Effector memory CD4-positive, alpha-beta T cell (primary cell): ENCODE measurements around the gene NFU1.

Experiments used
- DNase-seq, 3 donors: peaks; one replicate each; pipeline ENCODE4 v3.0.0-alpha.2; 2020
- H3K27ac ChIP-seq: 2 replicates; pipeline ENCODE4 v1.7.0; 2013; ENCODE audit warnings: mild to moderate bottlenecking, low read length, moderate library complexity; ENCODE audit not compliant: insufficient read depth, poor library complexity, severe bottlenecking
- H3K27me3 ChIP-seq: replicated peaks from 2 replicates; pipeline ENCODE4 v1.7.0; 2013; ENCODE audit warnings: mild to moderate bottlenecking, low read length; ENCODE audit not compliant: insufficient read depth, control insufficient read depth, poor library complexity, severe bottlenecking
- H3K36me3 ChIP-seq: 2 replicates; pipeline ENCODE4 v1.7.0; 2013; ENCODE audit warnings: mild to moderate bottlenecking, low read length, moderate library complexity; ENCODE audit not compliant: control insufficient read depth, insufficient read depth
- H3K4me1 ChIP-seq: 2 replicates; pipeline ENCODE4 v1.7.0; 2013; ENCODE audit warnings: low read length, mild to moderate bottlenecking; ENCODE audit not compliant: control insufficient read depth, insufficient read depth, poor library complexity, severe bottlenecking
- H3K4me3 ChIP-seq: 2 replicates; pipeline ENCODE4 v1.7.0; 2013; ENCODE audit warnings: low read length, low read depth, mild to moderate bottlenecking; ENCODE audit not compliant: insufficient read depth, poor library complexity, severe bottlenecking
- H3K9me3 ChIP-seq: 2 replicates; pipeline ENCODE4 v1.7.0; 2013; ENCODE audit warnings: mild to moderate bottlenecking, low read length, moderate library complexity; ENCODE audit not compliant: control insufficient read depth

Gene NFU1

DNA sequence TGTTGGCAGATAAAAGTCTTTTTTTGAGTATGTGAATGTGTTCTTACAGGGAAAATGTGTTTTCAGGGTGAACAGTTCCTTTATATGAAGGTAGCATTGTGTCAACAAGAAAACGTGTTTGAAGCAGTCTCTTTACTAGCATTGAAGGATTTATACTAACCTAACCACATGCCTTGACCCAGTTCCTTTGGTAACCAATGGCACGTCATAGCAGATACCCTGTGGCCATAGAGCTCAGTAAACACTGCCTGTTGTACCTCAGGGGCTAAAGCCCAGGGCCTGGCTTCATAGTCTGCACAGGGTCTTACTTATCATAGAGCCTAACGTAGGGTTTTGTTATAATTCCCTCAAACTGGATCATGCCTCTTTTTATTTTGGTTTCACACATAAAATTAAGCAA is 32.1 kb upstream of the NFU1 start:
- Histone ChIP-seq H3K27me3 (no peaks in the 10 kb centered on the region), H3K27ac (no peak overlapping the region), H3K9me3 (no peaks in the 10 kb centered on the region), H3K4me1 (no peaks in the 10 kb centered on the region), H3K4me3 (no peak overlapping the region), H3K36me3 (peaks cover 18% of the 10 kb centered on the region)
- DNase-seq, result no peak

- H3K4me3 ChIP-seq, result no peak overlapping the region
- H3K36me3 ChIP-seq, result peaks cover 18% of the 10 kb centered on the region
- no peaks in the 10 kb centered on the region for H3K4me1 ChIP-seq
- H3K27me3 ChIP-seq, result no peaks in the 10 kb centered on the region
- DNase-seq, result no peak
- no peaks in the 10 kb centered on the region for H3K9me3 ChIP-seq
- H3K27ac ChIP-seq, result no peak overlapping the region
These were observed 29.5 kb upstream of the NFU1 start for GRCh38 chr2:69466728-69467127.

GRCh38 chr2:69465513-69466456 is 28.6 kb upstream of the NFU1 start:
- H3K27ac ChIP-seq, result no peak overlapping the region
- H3K4me3 ChIP-seq, result no peak overlapping the region
- H3K36me3 ChIP-seq, result peaks cover 18% of the 10 kb centered on the region

DNA sequence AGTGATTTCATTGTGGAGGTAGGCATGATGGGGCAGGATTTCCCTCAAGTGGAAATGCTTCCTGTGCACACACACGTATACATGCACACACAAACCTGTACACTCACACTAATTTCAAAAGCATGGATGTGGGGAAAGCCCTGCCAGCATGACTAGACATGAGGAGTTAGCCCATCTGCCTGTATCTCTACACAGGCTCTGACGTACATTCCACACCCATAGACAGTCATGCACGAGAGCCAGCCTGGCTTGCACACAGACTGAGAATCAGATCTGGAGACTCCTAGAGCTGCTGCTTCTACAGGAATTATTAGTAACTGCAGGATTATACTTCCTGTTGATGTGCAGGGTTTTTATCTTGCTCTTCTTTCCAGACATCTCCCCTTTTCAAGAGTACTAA is 27.3 kb upstream of the NFU1 start:
- no peak overlapping the region for H3K27ac ChIP-seq
- DNase-seq, result no peak

More at GRCh38 chr2:69465513-69466456, 28.6 kb upstream of the NFU1 start:
- H3K9me3 ChIP-seq, result no peaks in the 10 kb centered on the region
- DNase-seq, result no peak
- no peaks in the 10 kb centered on the region for H3K4me1 ChIP-seq
- no peaks in the 10 kb centered on the region for H3K27me3 ChIP-seq

DNA sequence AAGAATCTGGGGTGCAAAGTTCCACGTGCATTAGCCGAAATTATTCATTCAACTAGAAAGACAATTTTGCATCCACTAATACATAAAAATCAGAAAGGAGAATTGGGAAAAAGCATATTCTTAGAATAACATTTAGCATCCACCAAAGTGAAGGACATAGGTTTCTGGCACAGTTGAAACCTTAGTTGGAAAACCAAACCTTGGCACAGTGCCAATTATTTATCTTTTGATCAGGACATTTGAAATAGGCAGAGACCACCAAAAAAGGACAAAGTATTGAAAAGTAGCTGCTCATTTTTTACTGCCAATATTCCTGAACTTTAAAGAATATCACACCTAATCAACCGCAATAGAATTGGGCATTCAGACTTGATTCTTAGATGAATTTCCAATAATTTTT is 25.5 kb upstream of the NFU1 start:
- H3K9me3 ChIP-seq, result no peaks in the 10 kb centered on the region
- H3K27ac ChIP-seq, result no peak overlapping the region
- H3K4me3 ChIP-seq, result no peak overlapping the region
- DNase-seq, result no peak
- H3K4me1 ChIP-seq, result no peaks in the 10 kb centered on the region
- H3K27me3 ChIP-seq, result no peaks in the 10 kb centered on the region
- peaks cover 18% of the 10 kb centered on the region for H3K36me3 ChIP-seq

More for the DNA sequence above, 27.3 kb upstream of the NFU1 start:
- no peaks in the 10 kb centered on the region for H3K9me3 ChIP-seq
- H3K27me3 ChIP-seq, result no peaks in the 10 kb centered on the region
- H3K4me1 ChIP-seq, result no peaks in the 10 kb centered on the region
- no peak overlapping the region for H3K4me3 ChIP-seq
- peaks cover 18% of the 10 kb centered on the region for H3K36me3 ChIP-seq

DNA sequence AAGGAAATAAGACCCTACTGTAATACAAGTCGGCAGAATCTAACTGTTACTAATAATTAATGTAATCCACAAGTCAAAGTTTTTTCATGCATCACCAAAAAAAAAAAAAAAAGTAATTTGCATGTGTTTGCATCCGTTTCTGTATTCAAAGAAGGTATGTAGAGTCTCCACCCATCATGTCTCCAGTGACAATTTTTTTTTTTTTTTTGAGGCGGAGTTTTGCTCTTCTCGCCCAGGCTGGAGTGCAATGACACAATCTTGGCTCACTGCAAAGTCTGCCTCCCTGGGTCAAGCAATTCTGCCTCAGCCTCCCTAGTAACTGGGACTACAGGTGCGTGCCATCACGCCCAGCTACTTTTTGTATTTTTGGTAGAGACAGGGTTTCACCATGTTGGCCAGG is 24.2 kb upstream of the NFU1 start:
- no peaks in the 10 kb centered on the region for H3K4me1 ChIP-seq

GRCh38 chr2:69459936-69460335 is 22.7 kb upstream of the NFU1 start:
- H3K9me3 ChIP-seq, result no peaks in the 10 kb centered on the region
- no peaks in the 10 kb centered on the region for H3K27me3 ChIP-seq

More for the DNA sequence above, 24.2 kb upstream of the NFU1 start:
- H3K27me3 ChIP-seq, result no peaks in the 10 kb centered on the region
- H3K36me3 ChIP-seq, result peaks cover 13% of the 10 kb centered on the region
- no peaks in the 10 kb centered on the region for H3K9me3 ChIP-seq
- DNase-seq, result no peak
- no peak overlapping the region for H3K4me3 ChIP-seq
- no peak overlapping the region for H3K27ac ChIP-seq

GRCh38 chr2:69456950-69457445 is 19.8 kb upstream of the NFU1 start:
- Histone ChIP-seq H3K27me3 (no peaks in the 10 kb centered on the region), H3K4me1 (no peaks in the 10 kb centered on the region), H3K9me3 (no peaks in the 10 kb centered on the region), H3K36me3 (no peaks in the 10 kb centered on the region), H3K27ac (no peak overlapping the region), H3K4me3 (no peak overlapping the region)
- no peak for DNase-seq

More at GRCh38 chr2:69459936-69460335, 22.7 kb upstream of the NFU1 start:
- no peak for DNase-seq
- H3K27ac ChIP-seq, result no peak overlapping the region
- no peak overlapping the region for H3K4me3 ChIP-seq
- H3K4me1 ChIP-seq, result no peaks in the 10 kb centered on the region
- H3K36me3 ChIP-seq, result no peaks in the 10 kb centered on the region

DNA sequence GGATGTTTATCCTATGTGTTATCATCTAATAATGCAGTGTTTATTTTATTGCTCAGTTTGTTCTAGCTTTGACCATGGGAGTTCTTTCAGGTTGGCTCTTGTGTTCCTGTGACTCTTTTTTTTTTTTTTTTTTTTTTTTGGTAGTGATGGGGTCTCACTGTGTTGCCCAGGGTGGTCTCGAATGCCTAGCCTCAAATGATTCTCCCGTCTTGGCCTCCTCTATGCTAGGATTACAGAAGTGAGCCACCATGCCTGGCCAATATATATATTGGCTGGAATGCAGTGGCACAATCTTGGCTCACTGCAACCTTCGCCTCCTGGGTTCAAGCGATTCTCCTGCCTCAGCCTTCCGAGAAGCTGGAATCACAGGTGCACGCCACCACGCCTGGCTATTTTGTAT is 18.9 kb upstream of the NFU1 start:
- Histone ChIP-seq H3K27ac (no peak overlapping the region), H3K4me1 (no peaks in the 10 kb centered on the region), H3K36me3 (no peaks in the 10 kb centered on the region), H3K27me3 (no peaks in the 10 kb centered on the region), H3K4me3 (no peak overlapping the region), H3K9me3 (no peaks in the 10 kb centered on the region)
- no peak for DNase-seq

DNA sequence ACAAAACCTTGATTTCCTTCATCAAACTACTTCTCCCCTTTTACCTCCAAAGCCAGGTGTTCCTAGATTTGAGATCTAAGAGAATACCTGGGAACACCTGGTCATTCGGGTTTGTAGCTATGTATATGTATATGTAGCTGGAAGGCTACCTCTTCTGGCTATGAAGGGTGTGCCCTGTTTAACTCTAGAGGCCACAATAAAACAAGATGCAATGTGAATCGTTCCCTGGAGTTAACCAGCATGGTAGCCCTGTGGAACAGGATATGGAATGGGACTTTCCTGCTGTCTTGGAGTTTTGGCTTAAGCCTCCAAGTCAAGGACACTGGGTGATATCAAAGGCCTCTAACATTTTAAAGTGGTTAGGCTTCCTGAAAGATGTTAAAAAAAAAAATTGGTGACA is 17.7 kb upstream of the NFU1 start:
- no peaks in the 10 kb centered on the region for H3K4me1 ChIP-seq
- H3K4me3 ChIP-seq, result no peak overlapping the region
- H3K27ac ChIP-seq, result no peak overlapping the region
- no peaks in the 10 kb centered on the region for H3K36me3 ChIP-seq
- H3K9me3 ChIP-seq, result no peaks in the 10 kb centered on the region
- H3K27me3 ChIP-seq, result no peaks in the 10 kb centered on the region
- DNase-seq, result no peak
